HG03342 (cell line): Measurements from ENCODE around the gene ATP11A.
"Not testable (repeated sequence)": the region's sequence is repeated elsewhere in the genome, so short reads cannot be mapped to it uniquely, and the experiment has no call there.

Experiments used
- ATAC-seq: cut with Tn5 transposase; IDR thresholded peaks from one replicate; pipeline ENCODE4 v1.9.1; 2021; ENCODE audit warnings: mild to moderate bottlenecking, moderate library complexity; ENCODE audit not compliant: unreplicated experiment

ATP11A gene

DNA sequence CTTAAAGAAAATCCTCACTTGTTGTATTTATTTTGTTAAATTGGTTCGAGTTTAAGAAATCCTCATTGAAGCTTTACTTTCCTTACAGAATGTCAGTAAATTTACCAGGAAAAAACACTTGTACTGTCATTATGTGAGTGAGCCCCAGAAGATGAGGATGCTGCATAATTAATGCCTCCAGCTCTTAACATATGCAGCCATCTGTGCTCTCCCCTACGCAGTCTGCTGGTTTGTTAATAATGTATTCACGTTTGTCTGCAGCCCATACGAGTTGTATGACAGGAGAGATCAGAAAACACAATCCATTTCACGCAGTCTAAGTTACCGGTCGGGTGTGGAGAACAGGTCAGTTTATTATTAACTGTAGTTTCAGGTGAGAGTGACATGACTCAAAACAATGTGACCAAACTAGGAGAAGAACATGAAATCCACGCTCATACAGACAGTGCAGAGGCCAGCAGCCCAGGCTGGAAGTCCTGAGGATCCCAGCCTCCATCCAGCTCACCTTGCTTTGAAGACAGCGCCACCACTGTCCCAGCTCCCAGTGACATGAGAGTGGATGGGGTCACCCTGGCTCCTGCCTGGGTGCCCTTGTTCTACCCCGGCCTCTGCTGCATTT, 19.8 kb upstream of the ATP11A start:
- peak; percentile 90 for ATAC-seq

DNA sequence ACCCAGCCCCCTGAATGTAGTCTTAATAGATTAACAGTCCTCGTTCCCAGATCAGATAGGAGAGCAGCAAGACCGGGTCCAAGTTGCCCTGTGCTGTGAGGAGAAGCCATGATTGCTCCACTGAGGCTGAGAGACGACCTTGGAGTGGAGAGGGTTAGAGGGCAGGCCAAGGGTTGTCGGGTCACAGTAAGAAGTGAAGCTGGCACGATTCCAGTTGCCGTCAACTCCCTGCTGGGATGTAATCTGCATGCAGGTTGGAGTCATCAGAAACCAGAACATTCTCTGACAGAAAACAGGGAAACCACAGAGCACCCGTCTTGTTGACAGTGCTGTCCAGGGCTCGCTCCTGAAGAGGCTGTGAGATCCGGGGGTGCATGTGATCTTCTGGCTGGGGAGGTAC, 19.0 kb upstream of the ATP11A start:
- ATAC-seq: no peak

DNA sequence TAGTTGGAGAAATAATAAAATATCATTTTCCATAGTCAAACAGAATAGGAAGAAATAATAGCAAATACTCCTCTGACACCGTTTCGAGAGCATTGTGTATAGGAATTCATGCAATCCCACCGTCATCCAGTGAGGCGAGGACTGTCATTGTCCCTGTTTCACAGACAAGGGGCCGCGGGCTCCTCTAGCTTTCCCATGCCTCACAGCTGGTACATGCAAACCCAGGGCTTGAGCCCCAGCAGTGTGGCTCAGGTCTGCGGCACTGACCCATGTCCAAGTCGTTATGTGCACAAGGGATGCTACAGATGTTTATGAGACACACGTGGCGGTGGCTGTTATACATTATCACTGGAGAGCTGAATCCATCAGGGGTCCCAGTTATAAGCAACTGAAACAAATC, 18.5 kb upstream of the ATP11A start:
- no peak for ATAC-seq

DNA sequence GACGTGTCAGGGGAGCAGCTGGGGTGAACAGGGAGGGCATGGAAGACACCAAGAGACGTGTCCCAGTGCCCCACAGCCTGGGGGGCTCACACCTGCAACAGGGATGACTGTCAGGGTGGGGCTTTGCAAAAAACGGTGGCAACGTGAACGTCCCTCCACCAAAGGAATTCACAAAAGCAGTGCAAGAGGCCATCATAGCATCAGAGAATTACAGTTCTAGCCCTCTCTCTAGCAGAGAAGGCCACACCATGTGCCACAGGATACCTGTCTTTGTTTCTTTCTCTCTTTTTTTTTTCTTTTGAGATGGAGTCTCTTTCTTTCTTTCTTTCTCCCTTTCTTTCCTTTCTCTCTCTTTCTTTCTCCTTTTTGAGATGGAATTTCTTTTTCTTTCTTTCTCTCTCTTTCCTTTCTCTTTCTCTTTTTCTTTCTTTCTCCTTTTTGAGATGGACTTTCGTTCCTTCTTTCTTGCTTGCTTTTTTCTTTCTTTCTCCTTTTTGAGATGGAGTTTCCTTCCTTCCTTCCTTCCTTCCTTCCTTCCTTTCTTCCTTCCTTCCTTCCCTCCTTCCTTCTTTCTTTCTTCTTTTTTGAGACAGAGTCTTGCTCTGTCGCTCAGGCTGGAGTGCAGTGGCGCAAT, 17.1 kb upstream of the ATP11A start:
- no peak for ATAC-seq

DNA sequence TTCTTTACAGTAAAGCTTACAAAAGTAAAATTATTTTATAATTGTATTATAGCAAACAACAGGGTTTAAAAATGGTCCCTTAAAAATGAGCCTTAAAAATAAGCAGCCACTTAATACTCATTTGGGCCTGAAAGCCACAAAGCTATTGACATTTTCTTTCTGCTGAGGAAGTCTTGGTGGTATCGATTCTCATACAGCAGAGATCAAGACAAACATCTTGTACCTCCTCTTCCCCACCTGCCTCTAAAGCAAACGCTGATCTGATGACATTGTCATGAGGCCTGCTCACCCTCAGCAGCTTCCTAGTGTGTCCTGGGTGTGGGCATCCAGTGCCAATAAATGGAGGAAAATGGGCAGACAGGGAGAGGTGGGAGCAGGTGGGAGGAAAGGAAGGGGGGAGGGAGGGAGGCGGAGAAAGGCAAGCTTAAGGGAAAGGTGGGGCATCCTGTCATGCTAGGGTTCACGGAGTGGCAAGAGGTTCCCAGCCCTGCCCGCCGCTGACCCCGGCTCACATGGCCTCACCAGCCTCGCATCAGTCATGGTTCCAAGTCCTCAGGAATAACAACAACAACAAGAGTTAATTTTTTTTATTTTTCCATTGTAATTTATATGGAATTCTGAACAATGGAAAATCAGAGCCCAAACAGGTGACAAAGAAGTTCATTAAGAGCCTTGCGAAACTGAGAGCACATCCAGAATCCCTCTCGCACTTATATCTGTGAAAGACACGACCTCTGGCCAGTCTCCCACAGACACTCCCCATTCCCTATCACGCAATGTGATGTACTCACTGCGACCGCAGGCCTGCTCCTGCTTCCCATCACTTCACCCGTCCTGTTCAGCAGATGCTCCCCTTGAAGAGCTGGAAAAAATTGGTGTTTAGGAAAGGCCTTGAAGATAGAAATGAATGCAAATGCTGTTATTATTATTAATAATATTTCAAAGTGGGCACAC, 15.1 kb upstream of the ATP11A start:
- ATAC-seq: no peak

DNA sequence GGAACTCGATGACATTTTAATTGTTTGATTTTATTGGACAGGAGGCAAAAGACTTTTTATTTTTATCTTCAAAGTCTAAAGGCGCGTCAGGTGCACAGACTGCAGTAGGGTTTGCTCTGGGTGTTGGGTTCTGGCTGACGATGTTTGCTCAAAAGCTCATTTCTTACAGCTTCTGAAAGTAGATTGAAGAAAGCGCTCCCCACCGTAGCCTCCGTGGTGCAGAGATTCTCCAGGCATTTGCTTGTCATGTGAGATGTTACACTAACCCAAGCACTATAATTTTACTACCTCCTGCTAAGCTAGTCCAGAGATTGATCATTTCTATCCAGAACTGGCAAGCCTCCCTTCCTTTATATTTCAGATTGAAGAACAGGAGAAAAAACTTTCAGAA, 14.5 kb upstream of the ATP11A start:
- ATAC-seq: no peak

DNA sequence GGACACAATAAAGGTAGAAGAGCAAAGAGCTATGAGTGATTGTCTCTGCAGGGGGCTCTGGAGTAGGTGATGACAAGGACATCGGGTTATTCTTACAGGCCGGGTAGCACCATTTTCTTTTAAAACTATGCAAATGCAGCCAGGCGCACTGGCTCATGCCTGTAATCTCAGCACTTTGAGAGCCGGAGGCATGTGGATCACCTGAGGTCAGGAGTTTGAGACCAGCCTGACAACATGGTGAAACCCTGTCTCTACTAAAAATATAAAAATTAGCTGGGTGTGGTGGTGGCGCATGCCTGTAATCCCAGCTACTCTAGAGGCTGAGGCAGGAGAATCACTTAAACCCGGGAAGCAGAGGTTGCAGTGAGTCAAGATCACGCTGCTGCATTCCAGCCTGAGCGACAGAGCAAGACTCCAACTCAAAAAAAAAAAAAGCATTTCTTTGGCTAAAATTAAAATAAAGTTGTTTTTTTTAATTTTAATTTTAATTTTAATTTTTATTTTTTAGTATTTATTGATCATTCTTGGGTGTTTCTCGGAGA, 12.3 kb upstream of the ATP11A start:
- not testable (repeated sequence) for ATAC-seq

DNA sequence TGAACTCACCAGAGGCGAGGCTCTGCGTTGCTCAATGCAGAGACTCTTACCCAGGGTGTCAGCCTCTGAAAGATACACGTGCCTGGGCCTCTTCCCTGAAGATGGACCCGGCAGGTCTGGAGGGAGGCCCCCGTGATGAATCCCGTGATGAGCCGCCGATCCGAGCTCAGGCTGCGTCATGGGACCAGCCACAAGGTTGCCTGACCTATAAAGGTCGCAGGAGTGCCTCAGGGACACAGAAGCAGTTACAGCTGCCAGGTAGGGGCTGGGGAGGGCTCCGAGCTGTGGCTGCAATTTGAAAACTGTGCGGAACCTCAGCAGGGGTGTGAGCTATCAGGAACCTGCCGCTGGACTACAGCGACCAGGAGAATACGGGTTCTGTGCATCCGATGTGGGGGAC, 10.5 kb upstream of the ATP11A start:
- ATAC-seq: no peak

DNA sequence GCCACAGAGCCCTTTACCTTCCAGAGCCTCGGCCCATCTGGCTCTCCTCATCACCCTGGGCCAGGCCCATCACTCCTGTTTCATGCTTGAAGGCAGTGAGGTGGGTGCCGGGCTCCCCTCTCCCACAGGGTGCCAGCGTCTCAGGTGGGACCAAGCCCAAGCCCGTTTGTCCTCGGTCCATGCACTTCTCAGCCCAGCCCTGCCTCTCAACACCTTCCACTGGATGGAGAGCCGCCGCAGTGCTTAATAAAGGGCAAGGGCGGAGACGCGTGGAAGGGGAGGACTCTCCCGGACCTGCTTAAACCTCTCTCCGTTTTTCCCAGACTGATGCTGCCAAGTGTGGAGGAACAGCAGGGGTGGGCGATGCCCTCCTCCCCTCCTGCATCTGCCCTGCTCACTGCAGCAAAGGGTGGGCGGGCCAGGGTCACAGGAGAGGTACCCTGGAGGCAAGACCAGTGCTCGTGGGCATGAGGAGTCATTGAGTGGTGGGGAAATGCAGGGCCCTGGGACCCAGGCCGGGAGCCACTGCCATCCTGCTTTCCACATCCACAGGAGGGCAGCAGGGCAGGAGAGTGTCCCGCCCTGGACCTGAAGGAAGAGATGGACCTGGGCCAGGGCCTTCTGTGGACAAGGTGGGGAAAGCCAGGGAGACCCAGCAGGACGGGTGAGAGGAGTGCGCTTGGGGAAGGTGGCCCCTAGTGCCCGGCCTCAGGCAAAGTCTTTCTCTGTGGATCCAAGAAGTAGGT, 9.7 kb upstream of the ATP11A start:
- ATAC-seq: no peak

DNA sequence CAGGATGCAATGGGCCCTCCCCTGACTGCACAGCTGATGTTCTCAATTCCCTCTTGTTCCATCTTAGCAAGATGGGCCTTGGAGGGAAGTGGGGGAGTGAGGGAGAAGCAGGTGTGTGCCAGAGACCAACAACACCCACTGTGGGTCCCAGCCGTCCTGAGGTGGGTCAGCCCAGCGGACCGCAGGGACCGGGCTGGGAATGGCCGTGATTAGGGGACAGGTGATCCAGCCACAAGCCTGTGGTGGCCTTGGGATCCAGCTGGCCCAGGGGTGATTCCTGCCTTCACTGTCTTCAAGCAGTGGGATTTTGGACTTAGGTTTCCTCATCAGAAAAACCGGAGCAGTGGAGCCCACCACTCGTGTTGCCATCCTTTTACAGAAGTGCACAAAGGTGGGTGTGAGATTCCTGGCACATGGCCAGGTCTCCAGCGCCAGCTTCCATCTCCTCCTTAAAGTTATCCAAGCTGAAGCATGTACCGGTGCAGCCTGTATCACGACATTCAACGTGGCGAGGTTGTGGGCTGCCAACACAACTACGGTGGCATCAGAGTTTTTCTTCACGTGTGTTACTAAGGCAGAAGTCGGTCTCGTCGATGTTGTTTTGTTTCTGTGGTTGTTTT, 9.0 kb upstream of the ATP11A start:
- no peak for ATAC-seq

DNA sequence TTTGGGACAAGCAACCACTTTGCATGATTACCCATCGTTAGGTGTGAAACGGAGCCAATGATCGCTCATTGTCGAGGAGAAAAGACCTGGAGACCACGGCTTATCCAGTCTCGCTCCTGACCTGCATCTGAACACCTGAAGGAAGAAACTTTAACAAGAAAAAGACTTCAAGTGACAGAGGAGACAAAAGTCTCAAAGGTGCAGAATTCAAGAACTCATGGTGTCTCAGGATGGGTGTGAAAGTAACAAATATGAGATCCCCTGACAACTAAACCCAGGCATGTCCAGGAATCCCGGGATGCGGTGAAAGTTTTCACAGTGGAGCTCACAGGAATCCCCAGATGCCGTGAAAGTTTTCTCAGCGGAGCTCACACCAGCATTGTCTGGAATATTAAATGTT, 6.3 kb upstream of the ATP11A start:
- ATAC-seq: no peak

DNA sequence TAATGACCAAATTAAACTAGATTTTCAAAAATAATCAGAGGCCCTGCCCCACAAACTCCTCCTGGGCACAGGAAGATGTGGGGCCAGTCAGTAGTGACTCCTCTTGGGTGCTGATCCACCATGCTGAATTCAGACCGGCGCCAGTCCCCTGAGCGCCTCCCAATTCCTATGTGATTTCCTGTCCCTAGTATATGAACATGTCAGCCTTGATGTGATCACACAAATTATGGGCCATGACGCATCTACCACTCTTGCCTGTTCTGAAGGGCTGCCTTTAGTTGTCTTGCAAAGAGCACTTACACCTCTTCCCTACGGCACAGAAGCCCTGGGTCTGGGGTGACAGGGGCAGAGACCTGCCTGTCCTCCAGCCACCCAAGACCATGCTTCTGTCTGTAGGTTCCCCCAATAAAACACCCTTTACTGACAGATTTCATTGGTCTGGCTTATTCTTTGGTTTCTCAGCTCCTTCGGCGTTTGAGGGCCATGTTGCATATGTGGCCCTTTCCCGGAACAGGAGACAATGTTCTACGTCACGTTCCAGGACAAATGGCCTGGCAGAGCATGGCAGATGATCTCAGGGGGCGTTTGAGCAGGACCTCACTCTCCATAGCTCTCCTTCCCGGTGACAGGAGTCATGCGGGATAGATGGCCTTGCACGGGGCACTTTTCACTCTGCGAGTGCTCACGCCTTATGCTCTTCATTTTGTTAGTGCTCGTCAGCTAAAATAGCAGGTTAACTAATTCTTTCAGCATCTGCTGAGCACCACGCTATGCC, 5.6 kb upstream of the ATP11A start:
- no peak for ATAC-seq

DNA sequence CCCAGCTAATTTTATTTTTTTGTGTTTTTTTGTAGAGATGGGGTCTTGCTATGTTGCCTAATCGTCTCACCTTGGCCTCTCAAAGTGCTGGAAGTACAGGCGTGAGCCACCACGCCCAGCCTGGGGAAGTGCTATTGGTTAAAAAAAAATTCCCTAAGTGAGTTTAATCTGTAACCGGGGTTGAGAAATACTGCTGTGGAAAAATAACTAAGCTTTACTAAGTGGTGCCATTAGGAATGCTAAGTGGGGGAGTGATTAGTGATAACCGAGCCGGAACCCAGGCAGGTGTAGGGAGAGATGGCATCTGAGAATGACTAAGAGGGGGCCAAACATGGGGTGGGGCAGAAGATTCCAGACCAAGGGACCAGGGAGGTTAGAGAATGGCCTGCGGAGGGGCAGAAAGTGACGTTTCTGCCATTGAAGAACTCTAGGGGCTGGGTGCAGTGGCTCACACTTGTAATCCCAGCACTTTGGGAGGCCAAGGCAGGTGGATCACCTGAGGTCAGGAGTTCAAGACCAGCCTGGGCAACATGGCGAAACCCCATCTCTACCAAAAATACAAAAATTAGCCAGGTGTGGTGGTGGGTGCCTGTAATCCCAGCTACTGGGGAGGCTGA, 4.5 kb upstream of the ATP11A start:
- ATAC-seq: not testable (repeated sequence)

DNA sequence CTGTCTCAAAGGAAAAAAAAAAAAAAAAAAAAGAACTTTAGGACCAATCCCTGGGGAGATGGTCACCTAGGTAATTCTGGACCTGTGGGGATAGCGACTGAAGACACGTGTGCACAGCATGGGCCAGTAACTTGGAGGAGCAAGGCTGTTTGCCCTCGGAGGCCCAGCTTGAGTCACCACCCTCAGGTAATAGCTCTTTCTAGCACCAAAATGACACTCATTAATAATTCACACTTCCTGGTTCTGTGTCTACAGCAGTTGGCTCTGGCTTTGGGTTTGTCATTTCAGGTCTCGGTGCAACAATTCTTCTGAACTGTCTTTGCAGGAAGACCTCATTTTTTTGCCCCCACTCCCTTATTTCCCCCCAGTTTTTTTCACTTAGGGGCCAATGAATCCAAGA, 3.9 kb upstream of the ATP11A start:
- no peak for ATAC-seq

DNA sequence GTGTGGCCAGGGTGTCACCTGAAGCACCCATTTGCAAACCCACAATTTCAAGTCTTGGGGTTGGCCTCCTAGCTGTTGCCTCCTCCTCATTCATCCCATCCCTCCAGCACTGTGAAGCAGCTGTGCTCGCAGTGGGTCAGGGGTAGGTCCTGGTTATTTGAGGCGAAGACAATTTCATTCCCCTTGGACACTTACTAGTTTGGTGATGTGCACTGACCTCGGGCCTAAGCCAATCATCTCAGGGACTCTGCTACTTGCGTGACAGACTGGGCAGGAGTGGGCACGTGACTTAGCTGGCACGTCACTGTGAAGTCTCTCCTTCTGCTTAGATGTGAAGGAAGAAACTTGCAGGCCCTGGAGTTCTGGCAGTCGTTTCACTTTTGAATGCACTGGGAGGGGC, 3.5 kb upstream of the ATP11A start:
- ATAC-seq: no peak

DNA sequence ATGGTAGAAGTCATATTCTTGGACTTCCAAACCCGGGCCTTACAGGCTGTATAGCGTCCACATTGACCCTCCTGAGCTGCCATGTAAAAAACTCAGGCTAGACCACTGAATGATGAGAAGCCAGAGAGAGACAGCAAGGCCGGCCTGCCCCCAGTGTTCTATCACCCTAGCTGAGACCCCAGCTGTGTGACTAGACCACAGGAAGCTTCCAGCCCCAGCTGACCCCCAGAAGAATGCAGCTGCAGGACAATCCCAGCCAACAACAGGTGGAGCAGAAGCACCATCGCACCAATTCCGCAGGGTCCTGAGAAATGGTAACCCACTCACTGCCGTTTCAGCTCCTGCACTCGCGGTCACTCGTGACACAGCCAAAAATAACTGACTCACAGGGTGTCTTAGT, 2.9 kb upstream of the ATP11A start:
- no peak for ATAC-seq

DNA sequence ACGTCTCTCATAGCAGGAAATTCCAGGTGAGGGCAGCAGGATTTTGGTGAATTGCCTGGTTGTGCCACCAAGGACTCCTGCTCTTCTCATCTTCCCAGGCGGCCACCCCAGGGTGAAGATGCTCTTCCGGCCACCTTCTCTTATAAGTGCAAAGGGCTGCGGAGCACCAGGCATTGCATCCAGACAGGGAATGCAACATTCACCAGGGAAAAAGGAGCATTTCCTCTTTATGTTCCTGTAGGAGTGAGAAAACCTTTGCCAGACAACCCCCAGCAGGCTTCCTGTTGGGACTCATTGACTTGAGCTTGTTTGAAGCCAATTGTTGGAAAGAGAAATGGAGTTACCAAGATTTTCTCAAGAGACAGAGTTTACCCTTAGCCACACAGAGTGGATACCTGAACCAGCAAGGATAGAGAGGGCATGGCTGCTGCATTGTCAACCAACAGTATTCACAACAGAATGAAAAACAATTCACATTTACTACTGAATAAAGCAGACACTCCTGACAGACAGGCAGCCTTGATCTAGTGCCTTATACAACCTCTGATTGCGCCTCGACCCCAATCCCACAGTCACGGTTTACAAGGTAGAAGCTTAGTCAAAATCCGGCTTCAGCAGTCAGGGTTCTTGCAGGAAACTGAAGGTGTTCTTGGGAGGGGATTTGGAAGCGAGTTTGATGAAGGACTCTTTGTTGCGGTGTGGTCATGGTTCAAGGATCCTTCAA, 1.8 kb upstream of the ATP11A start:
- no peak for ATAC-seq

DNA sequence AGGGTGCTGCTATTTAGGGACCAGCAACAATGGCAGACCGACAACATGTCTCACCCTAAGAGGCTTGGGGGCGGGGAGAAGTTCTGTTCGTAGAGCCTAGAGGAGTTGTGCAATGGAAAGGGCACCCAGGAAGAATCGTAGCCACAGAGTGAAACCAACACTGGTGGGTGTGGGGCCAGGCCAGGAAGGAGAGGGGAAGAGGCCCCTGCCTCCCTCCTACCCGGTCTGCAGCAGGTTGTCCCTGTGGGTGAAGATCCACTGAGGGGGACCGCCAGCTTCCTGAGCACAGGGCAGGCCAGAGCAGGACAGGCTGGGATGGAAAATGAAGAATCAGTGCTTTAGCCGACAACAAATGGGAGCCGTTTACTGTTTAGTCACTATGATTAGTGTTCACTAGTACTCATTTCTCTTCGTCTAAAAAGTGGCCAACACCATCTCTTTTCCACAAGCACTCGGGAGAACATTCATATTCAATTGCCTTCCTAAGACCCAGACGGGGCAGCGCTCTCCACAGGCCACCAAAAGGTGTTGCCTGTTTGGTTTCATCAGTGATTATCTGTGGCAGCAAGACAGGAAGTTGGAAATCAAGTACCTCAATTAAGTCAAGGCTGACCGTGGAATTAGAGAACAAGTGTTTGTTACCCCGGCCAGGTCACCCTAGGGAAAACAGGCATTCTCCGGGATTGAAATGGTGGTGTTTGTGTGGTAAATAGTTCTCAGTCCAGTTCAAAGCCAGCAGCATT, 1.1 kb upstream of the ATP11A start:
- no peak for ATAC-seq
